Central memory CD8-positive, alpha-beta T cell (primary cell): ENCODE measurements around the gene SLC22A17.

ENCODE experiments used
- ATAC-seq: fragments of 150-1000 bp; cut with Tn5 transposase; replicated peaks from 2 replicates; pipeline ENCODE4 v1.10.0; 2022; ENCODE audit warnings: mild to moderate bottlenecking, moderate FRiP score, moderate number of reproducible peaks; ENCODE audit not compliant: poor library complexity, severe bottlenecking; ENCODE audit errors: extremely low read depth
- DNase-seq, 2 donors: peaks; one replicate each; pipeline ENCODE4 v3.0.0; 2021; ENCODE audit warnings: low spot score in 2 of 2
- H3K27ac Mint-ChIP-seq: one replicate; pipeline ENCODE4 v1.8.0; 2022; ENCODE audit warnings: low read depth, mild to moderate bottlenecking, moderate library complexity, mixed read lengths
- H3K27me3 Mint-ChIP-seq: one replicate; pipeline ENCODE4 v1.8.0; 2022; ENCODE audit warnings: mixed read lengths
- H3K36me3 Mint-ChIP-seq: one replicate; pipeline ENCODE4 v1.8.0; 2022; ENCODE audit warnings: mild to moderate bottlenecking, moderate library complexity, mixed read lengths; ENCODE audit not compliant: insufficient read depth
- H3K4me1 Mint-ChIP-seq: one replicate; pipeline ENCODE4 v1.8.0; 2022; ENCODE audit warnings: mixed read lengths
- H3K4me3 Mint-ChIP-seq: one replicate; pipeline ENCODE4 v1.8.0; 2022; ENCODE audit warnings: mild to moderate bottlenecking, moderate library complexity, mixed read lengths
- H3K9me3 Mint-ChIP-seq: one replicate; pipeline ENCODE4 v1.8.0; 2022; ENCODE audit warnings: mixed read lengths

Gene SLC22A17

GRCh38 chr14:23379366-23380196 lies 26.9 kb upstream of the SLC22A17 start:
- H3K27ac Mint-ChIP-seq = no peak overlapping the region
- ATAC-seq (peak; percentile 62), DNase-seq (peak; percentile 32 to 44)
- H3K9me3 Mint-ChIP-seq = no peaks in the 10 kb centered on the region
- H3K36me3 Mint-ChIP-seq = peaks cover 3% of the 10 kb centered on the region
- peaks cover 62% of the 10 kb centered on the region for H3K27me3 Mint-ChIP-seq
- H3K4me3 Mint-ChIP-seq = no peak overlapping the region
- no peaks in the 10 kb centered on the region for H3K4me1 Mint-ChIP-seq

- ATAC-seq = no peak
Measured at GRCh38 chr14:23378612-23379220, 26.0 kb upstream of the SLC22A17 start.

GRCh38 chr14:23377573-23378563 lies 25.2 kb upstream of the SLC22A17 start:
- no peak overlapping the region for H3K27ac Mint-ChIP-seq
- no peak for ATAC-seq
- H3K27me3 Mint-ChIP-seq = peaks cover 53% of the 10 kb centered on the region

More at GRCh38 chr14:23378612-23379220, 26.0 kb upstream of the SLC22A17 start:
- Mint-ChIP-seq H3K4me3 (no peak overlapping the region), H3K27ac (no peak overlapping the region), H3K36me3 (peaks cover 3% of the 10 kb centered on the region), H3K4me1 (no peaks in the 10 kb centered on the region), H3K9me3 (no peaks in the 10 kb centered on the region), H3K27me3 (peaks cover 55% of the 10 kb centered on the region)
- no peak for DNase-seq

GRCh38 chr14:23377198-23377550 lies 24.5 kb upstream of the SLC22A17 start:
- ATAC-seq (no peak), DNase-seq (no peak)
- H3K9me3 Mint-ChIP-seq = no peaks in the 10 kb centered on the region
- peaks cover 46% of the 10 kb centered on the region for H3K27me3 Mint-ChIP-seq
- peaks cover 1% of the 10 kb centered on the region for H3K36me3 Mint-ChIP-seq
- H3K4me1 Mint-ChIP-seq = no peaks in the 10 kb centered on the region
- H3K4me3 Mint-ChIP-seq = no peak overlapping the region
- H3K27ac Mint-ChIP-seq = no peak overlapping the region

More at GRCh38 chr14:23377573-23378563, 25.2 kb upstream of the SLC22A17 start:
- Mint-ChIP-seq H3K36me3 (peaks cover 4% of the 10 kb centered on the region), H3K4me1 (no peaks in the 10 kb centered on the region), H3K9me3 (no peaks in the 10 kb centered on the region), H3K4me3 (no peak overlapping the region)
- no peak for DNase-seq

GRCh38 chr14:23376482-23377197 lies 24.0 kb upstream of the SLC22A17 start, which contains the start of gene CMTM5:
Gene CMTM5 (plus strand): TSS chr14:23377046. CDS start chr14:23377252, 206 bp downstream.
- H3K9me3 Mint-ChIP-seq = no peaks in the 10 kb centered on the region
- ATAC-seq (no peak), DNase-seq (no peak)
- H3K27ac Mint-ChIP-seq = no peak within 1 kb of the TSS
- H3K36me3 Mint-ChIP-seq = peaks cover 1% of the 10 kb centered on the region
- H3K27me3 Mint-ChIP-seq = peaks cover 44% of the 10 kb centered on the region
- no peak within 1 kb of the TSS for H3K4me3 Mint-ChIP-seq
- no peaks in the 10 kb centered on the region for H3K4me1 Mint-ChIP-seq

GRCh38 chr14:23375527-23376251 lies 23.0 kb upstream of the SLC22A17 start:
- ATAC-seq = no peak
- H3K27me3 Mint-ChIP-seq = peaks cover 43% of the 10 kb centered on the region

GRCh38 chr14:23373041-23373440 lies 20.4 kb upstream of the SLC22A17 start:
- H3K27ac Mint-ChIP-seq = no peak overlapping the region
- H3K4me3 Mint-ChIP-seq = no peak overlapping the region
- peaks cover 33% of the 10 kb centered on the region for H3K27me3 Mint-ChIP-seq
- DNase-seq (no peak), ATAC-seq (no peak)
- no peaks in the 10 kb centered on the region for H3K9me3 Mint-ChIP-seq
- H3K36me3 Mint-ChIP-seq = peaks cover 1% of the 10 kb centered on the region
- no peaks in the 10 kb centered on the region for H3K4me1 Mint-ChIP-seq

More at GRCh38 chr14:23375527-23376251, 23.0 kb upstream of the SLC22A17 start:
- Mint-ChIP-seq H3K4me1 (no peaks in the 10 kb centered on the region), H3K4me3 (no peak overlapping the region), H3K36me3 (peaks cover 1% of the 10 kb centered on the region), H3K27ac (no peak overlapping the region), H3K9me3 (no peaks in the 10 kb centered on the region)
- DNase-seq = no peak

GRCh38 chr14:23372509-23372908 lies 19.8 kb upstream of the SLC22A17 start, which contains the start of gene IL25:
Gene IL25 (plus strand): TSS chr14:23372809.
- H3K4me3 Mint-ChIP-seq = no peak within 1 kb of the TSS
- peaks cover 33% of the 10 kb centered on the region for H3K27me3 Mint-ChIP-seq
- no peaks in the 10 kb centered on the region for H3K4me1 Mint-ChIP-seq
- ATAC-seq (no peak), DNase-seq (no peak)
- H3K36me3 Mint-ChIP-seq = peaks cover 1% of the 10 kb centered on the region
- H3K9me3 Mint-ChIP-seq = no peaks in the 10 kb centered on the region
- H3K27ac Mint-ChIP-seq = no peak within 1 kb of the TSS

GRCh38 chr14:23371865-23372264 lies 19.2 kb upstream of the SLC22A17 start:
- peaks cover 33% of the 10 kb centered on the region for H3K27me3 Mint-ChIP-seq
- no peak overlapping the region for H3K27ac Mint-ChIP-seq
- H3K4me3 Mint-ChIP-seq = no peak overlapping the region
- no peaks in the 10 kb centered on the region for H3K9me3 Mint-ChIP-seq
- peaks cover 1% of the 10 kb centered on the region for H3K36me3 Mint-ChIP-seq
- DNase-seq (no peak), ATAC-seq (no peak)
- no peaks in the 10 kb centered on the region for H3K4me1 Mint-ChIP-seq

- Mint-ChIP-seq H3K9me3 (no peaks in the 10 kb centered on the region), H3K4me3 (no peak overlapping the region), H3K27me3 (peaks cover 37% of the 10 kb centered on the region), H3K27ac (no peak overlapping the region), H3K36me3 (peaks cover 1% of the 10 kb centered on the region), H3K4me1 (no peaks in the 10 kb centered on the region)
- ATAC-seq (no peak), DNase-seq (no peak)
Measured at GRCh38 chr14:23370221-23370620, 17.5 kb upstream of the SLC22A17 start.

GRCh38 chr14:23366426-23366921 lies 13.8 kb upstream of the SLC22A17 start:
- ATAC-seq (no peak), DNase-seq (no peak)
- H3K4me1 Mint-ChIP-seq = peaks cover 6% of the 10 kb centered on the region
- no peak overlapping the region for H3K4me3 Mint-ChIP-seq
- H3K9me3 Mint-ChIP-seq = no peaks in the 10 kb centered on the region
- H3K27me3 Mint-ChIP-seq = peaks cover 45% of the 10 kb centered on the region
- no peak overlapping the region for H3K27ac Mint-ChIP-seq
- H3K36me3 Mint-ChIP-seq = no peaks in the 10 kb centered on the region
